Jurkat, Clone E6-1 (cell line): Measurements from ENCODE around the gene MOB3B.
A peak's percentile ranks its signal among the peaks of the same experiment; 100 is the strongest.

ENCODE experiments used
- DNase-seq: peaks from one replicate; pipeline ENCODE4 v3.0.0-alpha.2; 2011; ENCODE audit warnings: low read depth, low spot score
- H3K4me3 ChIP-seq: 2 replicates; pipeline ENCODE4 v1.5.1; 2011; ENCODE audit warnings: mild to moderate bottlenecking, low read length, control low read depth, moderate library complexity

MOB3B gene

GRCh38 chr9:27385606-27386322, 143.8 kb downstream of the MOB3B start:
- DNase-seq = no peak
- H3K4me3 ChIP-seq = no peak overlapping the region

GRCh38 chr9:27384262-27385014, 145.2 kb downstream of the MOB3B start:
- H3K4me3 ChIP-seq = no peak overlapping the region
- DNase-seq = no peak

- no peak for DNase-seq
- H3K4me3 ChIP-seq = no peak overlapping the region
Measured at GRCh38 chr9:27383524-27383923, 146.1 kb downstream of the MOB3B start.

GRCh38 chr9:27382975-27383374, 146.6 kb downstream of the MOB3B start:
- no peak for DNase-seq
- no peak overlapping the region for H3K4me3 ChIP-seq

GRCh38 chr9:27382308-27382707, 147.3 kb downstream of the MOB3B start:
- no peak overlapping the region for H3K4me3 ChIP-seq
- DNase-seq = no peak

GRCh38 chr9:27379311-27380251, 150.0 kb downstream of the MOB3B start:
- DNase-seq = no peak
- H3K4me3 ChIP-seq = no peak overlapping the region

- no peak for DNase-seq
- no peak overlapping the region for H3K4me3 ChIP-seq
Measured at GRCh38 chr9:27377811-27378456, 151.7 kb downstream of the MOB3B start.

- H3K4me3 ChIP-seq = no peak overlapping the region
- no peak for DNase-seq
Measured at GRCh38 chr9:27377147-27377807, 152.3 kb downstream of the MOB3B start.

GRCh38 chr9:27373851-27374250, 155.8 kb downstream of the MOB3B start:
- no peak for DNase-seq

GRCh38 chr9:27372615-27373014, 157.0 kb downstream of the MOB3B start:
- no peak for DNase-seq
- no peak overlapping the region for H3K4me3 ChIP-seq

More at GRCh38 chr9:27373851-27374250, 155.8 kb downstream of the MOB3B start:
- no peak overlapping the region for H3K4me3 ChIP-seq

GRCh38 chr9:27371382-27371781, 158.2 kb downstream of the MOB3B start:
- DNase-seq = no peak
- no peak overlapping the region for H3K4me3 ChIP-seq

GRCh38 chr9:27369591-27369990, 160.0 kb downstream of the MOB3B start:
- DNase-seq = no peak
- H3K4me3 ChIP-seq = no peak overlapping the region

GRCh38 chr9:27368316-27368985, 161.2 kb downstream of the MOB3B start:
- DNase-seq = no peak

GRCh38 chr9:27367921-27368315, 161.7 kb downstream of the MOB3B start:
- DNase-seq = no peak

More at GRCh38 chr9:27368316-27368985, 161.2 kb downstream of the MOB3B start:
- H3K4me3 ChIP-seq = no peak overlapping the region

GRCh38 chr9:27367175-27367798, 162.3 kb downstream of the MOB3B start:
- DNase-seq = no peak

More at GRCh38 chr9:27367921-27368315, 161.7 kb downstream of the MOB3B start:
- no peak overlapping the region for H3K4me3 ChIP-seq

GRCh38 chr9:27365707-27366376, 163.8 kb downstream of the MOB3B start:
- peak; percentile 83 for DNase-seq
- no peak overlapping the region for H3K4me3 ChIP-seq

More at GRCh38 chr9:27367175-27367798, 162.3 kb downstream of the MOB3B start:
- no peak overlapping the region for H3K4me3 ChIP-seq
